Measurements from ENCODE around the gene FGF8.

The FGF8 gene

DNA sequence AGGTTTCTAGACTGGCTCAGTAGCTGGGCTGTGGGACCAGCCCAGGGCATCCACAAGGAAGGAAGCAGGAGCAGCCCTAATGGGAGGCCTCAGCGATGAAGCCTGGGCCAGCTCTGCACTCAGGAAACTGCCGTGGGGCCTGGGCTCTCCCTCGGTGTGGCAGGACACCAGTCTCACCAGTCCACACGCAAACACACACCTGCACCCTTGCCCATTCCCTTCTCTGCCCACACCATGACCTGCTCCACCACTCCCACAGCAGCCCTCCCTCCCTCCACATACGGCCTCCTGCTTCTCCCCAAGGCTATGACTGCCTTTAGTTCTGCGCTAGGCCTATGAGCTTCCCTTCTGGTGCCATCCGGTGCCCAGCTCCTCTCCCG lies 7.1 kb downstream of the FGF8 start:
- DNase-seq = no peak

- DNase-seq = no peak
Measured at GRCh38 chr10:101767966-101768790, 7.7 kb downstream of the FGF8 start.

DNA sequence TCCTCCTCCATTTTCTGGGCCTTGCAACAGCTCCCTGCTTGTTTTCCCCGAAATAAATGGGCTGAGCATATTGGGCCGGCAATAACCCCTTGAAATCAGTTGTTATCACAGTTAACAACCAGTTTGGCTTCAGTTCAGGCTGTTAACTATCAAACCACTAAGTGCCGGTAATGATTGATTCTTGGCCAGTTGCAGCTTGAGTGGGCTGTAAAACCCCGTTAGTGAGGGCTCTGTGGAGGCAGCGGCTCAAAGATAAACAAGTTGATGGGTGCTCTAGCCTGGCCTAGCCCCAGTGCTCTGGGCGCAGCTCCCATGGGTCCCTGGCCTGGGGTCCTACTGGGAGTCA lies 8.3 kb downstream of the FGF8 start:
- no peak for DNase-seq

- no peak for DNase-seq
Measured at GRCh38 chr10:101766753-101767599, 8.9 kb downstream of the FGF8 start.

DNA sequence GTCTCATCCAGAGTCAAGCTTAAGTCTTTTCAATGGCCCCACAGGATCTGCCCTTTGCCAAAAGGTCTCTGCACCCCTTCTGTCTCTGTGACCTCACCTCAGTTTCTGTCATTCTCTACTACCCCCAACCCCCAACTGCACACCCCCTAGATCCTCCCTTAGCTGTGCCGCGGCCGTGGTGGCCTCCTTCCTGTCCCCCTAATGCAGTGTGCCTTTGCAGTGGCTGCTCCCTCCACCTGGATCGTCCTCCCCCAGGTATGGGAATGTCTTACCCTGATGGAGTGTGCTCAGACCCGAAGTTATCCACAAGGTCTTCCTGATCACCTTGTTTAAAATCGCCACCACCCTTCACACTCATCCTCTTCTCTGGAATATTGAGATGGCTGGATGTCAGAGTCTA lies 9.6 kb downstream of the FGF8 start:
- no peak for DNase-seq

DNA sequence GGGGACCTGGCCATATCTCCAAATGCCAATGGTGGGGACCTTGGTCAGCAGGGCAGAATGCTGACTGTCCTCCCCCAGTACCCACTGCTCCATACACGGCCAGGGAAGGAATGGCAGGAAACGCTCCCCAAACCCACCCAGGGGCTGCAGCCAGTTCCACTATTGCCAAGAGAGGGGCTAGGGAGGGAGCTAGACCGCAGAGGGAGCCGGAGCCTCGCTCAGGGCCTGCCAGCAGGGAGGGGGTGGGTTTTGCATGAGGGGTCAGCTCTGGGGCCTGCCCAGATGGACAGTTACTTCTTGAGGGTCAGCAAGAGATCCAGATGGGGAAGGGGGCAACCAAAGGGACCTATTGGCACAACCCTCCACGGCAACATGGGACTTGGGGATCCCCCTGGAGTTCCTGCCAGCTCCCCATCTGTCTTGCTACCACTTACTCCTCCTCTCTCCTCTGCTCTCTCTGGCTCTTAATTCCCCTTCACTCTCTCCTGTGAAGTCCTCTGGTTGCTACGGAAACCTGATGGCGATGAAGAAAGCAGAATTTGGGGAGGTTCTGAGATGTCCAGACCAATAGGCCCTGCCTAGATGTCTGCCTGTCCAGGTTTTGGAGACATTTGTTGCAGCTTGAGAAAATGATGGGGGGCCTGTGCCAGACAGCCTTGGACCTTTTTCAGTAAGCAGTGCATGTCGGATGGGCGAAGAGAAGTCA lies 12.6 kb downstream of the FGF8 start:
- no peak for DNase-seq

DNA sequence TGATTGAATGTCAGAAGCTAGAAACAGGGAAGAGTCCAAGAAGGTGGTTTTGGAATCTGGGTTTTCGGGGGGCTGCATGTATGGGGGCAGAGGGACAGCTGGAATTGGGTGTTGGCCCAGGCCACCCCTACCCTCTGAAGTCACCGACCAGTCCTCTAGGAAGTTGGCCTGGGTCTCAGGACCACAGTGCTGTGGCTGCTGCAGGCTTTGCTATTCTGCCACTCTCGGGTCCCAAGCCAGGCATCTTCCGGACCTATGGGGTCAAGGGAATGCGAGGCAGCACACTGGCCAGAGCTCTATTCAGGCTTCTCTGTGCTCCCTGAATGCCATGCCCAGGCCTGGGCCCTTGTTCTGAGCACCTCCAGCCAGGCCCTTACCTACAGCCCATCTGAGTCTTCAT lies 13.2 kb downstream of the FGF8 start:
- DNase-seq = no peak

DNA sequence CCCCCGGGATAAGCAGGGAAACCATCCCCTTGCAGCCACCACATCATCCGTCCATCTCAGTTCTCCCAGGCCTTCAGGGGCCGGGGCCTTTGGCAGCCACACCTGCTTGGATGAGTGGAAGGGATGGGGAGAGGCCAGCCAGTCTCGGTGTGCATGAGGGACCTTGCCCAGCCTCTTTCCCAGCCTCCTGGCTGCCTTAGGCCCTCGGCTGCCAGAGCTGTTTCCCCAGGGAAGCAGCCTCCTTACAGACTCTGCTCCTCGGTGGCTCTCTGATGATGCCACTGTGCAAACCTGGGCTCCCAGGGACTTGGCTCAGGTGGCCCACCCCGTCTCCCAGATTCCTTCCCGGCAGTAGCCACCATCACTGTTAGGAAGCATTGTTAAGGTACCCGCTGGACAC lies 14.7 kb downstream of the FGF8 start:
- DNase-seq = no peak

DNA sequence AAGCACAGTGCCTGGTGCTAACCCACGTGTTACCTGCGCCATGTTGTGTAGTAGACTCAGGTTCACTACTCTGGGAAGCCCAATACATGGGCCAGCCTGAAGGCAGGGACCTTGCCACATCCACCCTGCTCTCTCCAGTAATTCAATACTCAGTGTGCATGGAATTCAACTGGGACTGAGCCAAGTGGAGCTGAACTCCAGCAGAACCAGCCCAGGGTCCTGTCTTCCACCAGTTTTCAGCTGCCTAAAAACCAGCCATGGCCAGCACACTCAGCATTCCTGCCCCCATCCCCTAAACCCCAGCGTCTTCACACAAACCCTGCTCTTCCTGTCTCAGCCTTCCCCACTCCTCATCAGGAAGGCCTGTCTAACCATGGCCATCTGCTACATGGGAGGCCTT lies 15.4 kb downstream of the FGF8 start:
- no peak for DNase-seq

- DNase-seq = no peak
Measured at GRCh38 chr10:101759309-101760247, 16.3 kb downstream of the FGF8 start.

GRCh38 chr10:101758858-101759257 lies 17.1 kb downstream of the FGF8 start:
- no peak for DNase-seq

GRCh38 chr10:101752241-101752640 lies 23.7 kb downstream of the FGF8 start:
- no peak for DNase-seq

DNA sequence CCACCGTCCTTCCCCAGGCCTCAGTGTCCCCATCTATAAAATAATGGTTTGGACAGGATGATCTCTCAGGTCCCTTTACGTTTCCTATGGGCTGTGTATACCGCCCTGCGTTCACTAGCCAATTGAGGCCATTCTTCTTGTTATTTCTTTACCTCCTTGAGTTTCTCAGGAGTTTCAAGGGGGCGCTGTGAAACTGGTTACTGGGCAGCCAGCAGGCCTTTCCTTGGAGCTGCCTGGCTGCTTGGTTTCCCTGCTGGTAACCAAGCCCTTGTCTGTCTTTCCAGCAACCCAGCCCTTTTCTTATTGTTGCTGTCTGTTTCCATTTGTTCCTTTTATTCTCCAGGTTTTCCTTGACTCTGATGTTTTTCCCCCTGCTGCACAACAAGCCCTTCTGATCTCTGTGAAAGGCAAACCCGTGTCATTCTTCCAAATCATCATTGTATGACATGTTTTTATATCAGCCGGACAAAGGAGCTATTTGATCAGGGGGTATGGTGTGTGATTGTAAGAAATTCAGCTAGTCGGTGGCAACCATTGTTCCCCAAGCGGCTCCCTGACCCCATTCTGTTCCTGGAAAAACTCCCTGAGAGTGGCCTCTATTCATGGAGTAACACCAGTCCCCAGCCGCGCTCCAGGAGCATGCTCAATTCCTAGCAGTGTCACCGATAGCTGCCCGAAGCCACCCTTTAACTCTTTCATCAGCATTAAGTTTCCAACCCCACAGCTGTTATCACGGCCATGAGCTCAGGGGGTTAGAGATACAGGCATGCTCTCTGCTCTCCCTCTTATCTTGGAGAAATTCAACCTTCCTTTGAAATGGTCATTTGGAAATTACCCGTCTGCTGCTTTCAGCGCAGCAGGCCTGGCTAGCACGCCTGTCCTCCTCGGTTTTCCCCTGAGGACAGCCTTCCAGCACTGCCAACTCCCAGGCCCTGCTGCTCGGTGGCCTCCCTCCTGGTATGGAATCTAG lies 26.6 kb downstream of the FGF8 start:
- no peak for DNase-seq

DNA sequence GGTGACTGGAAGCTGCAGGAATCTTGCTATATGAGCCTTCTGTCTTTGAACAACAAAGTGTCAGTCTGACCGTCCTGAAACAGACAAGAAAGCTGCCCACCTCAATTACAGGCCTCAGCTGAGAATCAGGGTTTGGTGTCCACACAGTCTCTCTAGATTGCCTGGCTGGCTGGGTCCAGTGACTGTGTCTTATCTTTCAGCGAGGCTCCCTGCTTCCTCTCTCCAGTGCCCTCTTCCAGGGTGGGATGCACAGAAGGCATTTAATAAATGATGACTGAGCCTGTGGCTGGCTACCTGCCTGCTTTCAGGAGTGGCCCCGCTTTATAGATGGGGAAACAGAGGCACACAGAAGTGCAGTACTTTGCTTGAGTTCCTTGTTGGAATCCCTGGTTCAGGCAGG lies 27.4 kb downstream of the FGF8 start:
- DNase-seq = no peak

GRCh38 chr10:101745074-101745696 lies 30.7 kb downstream of the FGF8 start:
- DNase-seq = no peak

GRCh38 chr10:101744267-101744666 lies 31.6 kb downstream of the FGF8 start:
- DNase-seq = no peak

DNA sequence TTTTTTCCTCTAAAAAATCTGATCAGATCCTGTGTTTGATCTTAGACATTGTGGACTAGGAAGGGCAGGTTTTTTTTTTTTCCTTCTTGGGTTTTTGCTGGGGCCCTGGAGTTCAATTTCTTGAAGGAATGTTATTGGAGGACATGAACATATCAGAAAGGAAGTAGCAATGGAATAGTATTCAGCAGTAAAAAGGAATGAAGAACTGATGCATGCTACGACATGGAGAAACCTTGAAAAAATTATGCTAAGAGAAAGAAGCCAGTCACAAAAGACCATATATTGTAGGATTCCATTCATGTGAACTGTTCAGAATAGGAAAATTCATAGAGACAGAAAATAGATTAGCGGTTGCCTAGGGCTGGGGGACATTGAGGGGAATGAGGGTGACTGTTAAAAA lies 34.0 kb downstream of the FGF8 start:
- DNase-seq = no peak

DNA sequence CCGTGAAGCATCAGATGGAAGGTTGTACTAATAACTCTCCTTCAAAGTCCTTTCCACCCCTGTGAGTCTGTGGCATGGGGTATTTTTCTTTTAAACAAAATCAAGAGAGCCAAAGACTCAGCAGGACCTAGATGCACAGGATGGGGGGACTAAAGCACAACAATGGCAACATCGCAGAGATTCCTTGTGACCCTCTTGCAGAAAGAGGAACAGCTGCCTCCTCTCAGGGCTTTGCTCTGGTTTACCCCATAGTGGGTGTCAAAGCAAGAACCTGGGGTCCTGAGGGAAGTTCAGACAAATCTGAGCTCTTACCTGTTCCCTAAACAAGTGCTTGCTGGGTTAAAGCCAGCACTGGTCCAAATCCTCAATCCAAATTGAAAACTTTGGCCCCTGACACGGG lies 39.2 kb downstream of the FGF8 start:
- DNase-seq = no peak

GRCh38 chr10:101732096-101732495 lies 43.8 kb downstream of the FGF8 start:
- no peak for DNase-seq

DNA sequence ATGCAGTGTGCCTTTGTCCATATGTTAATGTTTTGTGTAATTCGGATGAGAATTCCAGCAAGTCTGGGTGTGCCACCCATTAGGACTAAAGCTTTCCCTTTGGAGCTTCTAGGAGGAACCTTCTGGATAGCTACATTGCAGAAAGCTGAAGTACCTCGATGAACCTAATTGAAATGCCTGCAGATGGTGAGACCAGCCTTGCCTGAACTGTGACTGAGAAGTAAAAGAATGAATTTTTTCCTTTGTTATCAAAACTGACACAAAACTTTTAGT lies 49.9 kb downstream of the FGF8 start:
- DNase-seq = no peak
